Effector memory CD4-positive, alpha-beta T cell (primary cell): ENCODE measurements around the gene SPRR1B.
"Not testable (repeated sequence)": the region's sequence is repeated elsewhere in the genome, so short reads cannot be mapped to it uniquely, and the experiment has no call there.

Experiments used
- DNase-seq, 3 donors: peaks; one replicate each; pipeline ENCODE4 v3.0.0-alpha.2; 2020
- H3K27ac ChIP-seq: 2 replicates; pipeline ENCODE4 v1.7.0; 2013; ENCODE audit warnings: mild to moderate bottlenecking, low read length, moderate library complexity; ENCODE audit not compliant: insufficient read depth, poor library complexity, severe bottlenecking
- H3K27me3 ChIP-seq: replicated peaks from 2 replicates; pipeline ENCODE4 v1.7.0; 2013; ENCODE audit warnings: mild to moderate bottlenecking, low read length; ENCODE audit not compliant: insufficient read depth, control insufficient read depth, poor library complexity, severe bottlenecking
- H3K36me3 ChIP-seq: 2 replicates; pipeline ENCODE4 v1.7.0; 2013; ENCODE audit warnings: mild to moderate bottlenecking, low read length, moderate library complexity; ENCODE audit not compliant: control insufficient read depth, insufficient read depth
- H3K4me1 ChIP-seq: 2 replicates; pipeline ENCODE4 v1.7.0; 2013; ENCODE audit warnings: low read length, mild to moderate bottlenecking; ENCODE audit not compliant: control insufficient read depth, insufficient read depth, poor library complexity, severe bottlenecking
- H3K4me3 ChIP-seq: 2 replicates; pipeline ENCODE4 v1.7.0; 2013; ENCODE audit warnings: low read length, low read depth, mild to moderate bottlenecking; ENCODE audit not compliant: insufficient read depth, poor library complexity, severe bottlenecking
- H3K9me3 ChIP-seq: 2 replicates; pipeline ENCODE4 v1.7.0; 2013; ENCODE audit warnings: mild to moderate bottlenecking, low read length, moderate library complexity; ENCODE audit not compliant: control insufficient read depth

SPRR1B gene

DNA sequence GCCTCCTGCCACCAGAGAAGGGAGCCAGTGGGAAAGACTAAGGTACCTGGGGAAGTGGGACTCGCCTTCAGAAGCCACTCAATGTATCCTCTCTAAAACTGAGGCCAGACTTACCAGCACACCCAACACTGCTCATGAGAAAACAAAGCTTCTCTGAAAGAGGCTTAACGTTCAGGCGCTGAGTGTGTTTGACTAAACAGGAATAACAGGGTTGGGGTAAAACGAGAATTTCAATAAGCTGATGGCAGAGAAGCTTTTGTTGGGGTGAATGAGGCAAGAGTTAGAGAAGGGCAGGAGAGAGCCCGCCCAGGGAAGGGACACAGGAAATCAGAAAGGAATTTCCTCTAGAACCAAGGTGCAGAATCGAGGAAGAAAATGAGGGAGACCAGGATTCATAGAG, 31.2 kb upstream of the SPRR1B start:
- no peak for DNase-seq
- Histone ChIP-seq H3K9me3 (no peaks in the 10 kb centered on the region), H3K4me3 (no peak overlapping the region), H3K27ac (no peak overlapping the region), H3K27me3 (no peaks in the 10 kb centered on the region), H3K4me1 (no peaks in the 10 kb centered on the region), H3K36me3 (no peaks in the 10 kb centered on the region)

- Histone ChIP-seq H3K4me1 (no peaks in the 10 kb centered on the region), H3K9me3 (no peaks in the 10 kb centered on the region), H3K27me3 (no peaks in the 10 kb centered on the region), H3K4me3 (no peak overlapping the region), H3K27ac (no peak overlapping the region), H3K36me3 (no peaks in the 10 kb centered on the region)
- no peak for DNase-seq
Observed at GRCh38 chr1:153000294-153000693, 30.7 kb upstream of the SPRR1B start.

DNA sequence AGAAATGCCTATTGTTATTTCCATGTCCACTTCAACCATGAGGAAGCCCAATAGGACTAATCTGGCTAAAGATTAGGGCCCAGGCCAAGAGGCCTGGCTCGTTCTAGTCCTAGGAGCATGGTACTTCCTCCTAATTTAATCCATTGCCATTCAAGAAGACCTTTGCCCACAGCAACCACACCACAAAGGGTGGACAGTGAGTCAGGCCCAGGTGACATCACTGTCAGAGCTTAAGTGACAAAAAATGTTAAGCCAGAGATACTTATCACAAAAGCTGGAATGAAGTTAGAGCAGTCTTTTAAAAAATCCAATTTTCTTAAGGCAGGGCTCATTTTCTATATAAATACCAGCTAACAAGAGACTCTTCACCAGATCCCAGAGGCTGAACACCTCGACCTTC, 29.6 kb upstream of the SPRR1B start, which contains the start of gene SPRR3:
Gene SPRR3, plus strand, starts transcription at position 368 of the 400 bp plus-strand sequence. CDS start 1,272 bp downstream, outside the sequence.
- H3K9me3 ChIP-seq, result no peaks in the 10 kb centered on the region
- no peaks in the 10 kb centered on the region for H3K27me3 ChIP-seq
- H3K4me1 ChIP-seq, result no peaks in the 10 kb centered on the region
- no peak within 1 kb of the TSS for H3K27ac ChIP-seq
- H3K4me3 ChIP-seq, result no peak within 1 kb of the TSS
- H3K36me3 ChIP-seq, result no peaks in the 10 kb centered on the region
- no peak for DNase-seq

DNA sequence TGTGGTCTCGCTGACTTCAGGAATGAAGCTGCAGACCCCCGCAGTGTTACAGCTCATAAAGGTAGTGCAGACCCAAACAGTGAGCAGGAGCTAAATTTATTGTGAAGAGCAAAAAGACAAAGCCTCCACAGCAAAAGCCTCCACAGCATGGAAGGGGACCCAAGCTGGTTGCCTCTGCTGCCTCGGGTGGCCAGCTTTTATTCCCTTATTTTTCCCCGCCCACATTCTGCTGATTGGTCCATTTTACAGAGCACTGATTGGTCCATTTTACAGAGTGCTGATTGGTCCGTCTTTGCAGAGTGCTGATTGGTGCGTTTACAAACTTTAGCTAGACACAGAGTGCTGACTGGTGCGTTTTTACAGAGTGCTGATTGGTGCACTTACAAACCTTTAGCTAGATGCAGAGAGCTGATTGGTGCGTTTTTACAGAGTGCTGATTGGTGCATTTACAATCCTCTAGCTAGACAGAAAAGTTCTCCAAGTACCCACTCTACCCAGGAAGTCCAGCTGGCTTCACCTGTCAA, 19.7 kb upstream of the SPRR1B start:
- H3K4me3 ChIP-seq, H3K36me3 ChIP-seq, H3K27me3 ChIP-seq, DNase-seq, H3K27ac ChIP-seq, H3K4me1 ChIP-seq, H3K9me3 ChIP-seq: not testable (repeated sequence)

GRCh38 chr1:153021829-153022228, 9.2 kb upstream of the SPRR1B start:
- DNase-seq, H3K4me3 ChIP-seq, H3K9me3 ChIP-seq, H3K36me3 ChIP-seq, H3K4me1 ChIP-seq, H3K27me3 ChIP-seq, H3K27ac ChIP-seq: not testable (repeated sequence)

- H3K27ac ChIP-seq, DNase-seq, H3K4me3 ChIP-seq, H3K27me3 ChIP-seq, H3K4me1 ChIP-seq, H3K36me3 ChIP-seq, H3K9me3 ChIP-seq: not testable (repeated sequence)
Observed at GRCh38 chr1:153022340-153022739, 8.7 kb upstream of the SPRR1B start.

DNA sequence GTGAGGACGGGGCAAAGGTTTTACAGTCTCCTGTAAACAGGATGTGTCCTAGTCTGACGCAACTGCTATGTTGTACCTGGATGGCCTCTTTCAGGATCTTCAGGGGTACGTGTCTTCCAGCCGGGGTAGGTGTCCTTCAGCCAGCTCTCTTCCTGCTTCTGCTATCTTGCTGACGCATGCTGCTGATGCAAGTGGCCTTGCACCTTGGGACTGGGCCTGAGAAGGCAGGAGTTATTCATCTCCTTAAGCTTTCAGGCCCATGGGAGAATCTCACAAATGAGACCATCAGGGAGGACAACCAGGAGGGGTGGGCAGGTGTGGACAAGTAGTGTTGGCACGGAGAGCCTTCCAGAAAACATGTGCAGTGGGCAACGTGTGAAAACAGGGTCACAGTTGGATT, 7.9 kb upstream of the SPRR1B start:
- Histone ChIP-seq H3K36me3 (no peaks in the 10 kb centered on the region), H3K27ac (no peak overlapping the region), H3K4me3 (no peak overlapping the region), H3K9me3 (no peaks in the 10 kb centered on the region), H3K4me1 (no peaks in the 10 kb centered on the region), H3K27me3 (no peaks in the 10 kb centered on the region)
- no peak for DNase-seq

- no peaks in the 10 kb centered on the region for H3K27me3 ChIP-seq
- no peaks in the 10 kb centered on the region for H3K36me3 ChIP-seq
- H3K9me3 ChIP-seq, result no peaks in the 10 kb centered on the region
- H3K27ac ChIP-seq, result no peak overlapping the region
- DNase-seq, result no peak
- no peaks in the 10 kb centered on the region for H3K4me1 ChIP-seq
- H3K4me3 ChIP-seq, result no peak overlapping the region
Observed at GRCh38 chr1:153024413-153024812, 6.6 kb upstream of the SPRR1B start.

DNA sequence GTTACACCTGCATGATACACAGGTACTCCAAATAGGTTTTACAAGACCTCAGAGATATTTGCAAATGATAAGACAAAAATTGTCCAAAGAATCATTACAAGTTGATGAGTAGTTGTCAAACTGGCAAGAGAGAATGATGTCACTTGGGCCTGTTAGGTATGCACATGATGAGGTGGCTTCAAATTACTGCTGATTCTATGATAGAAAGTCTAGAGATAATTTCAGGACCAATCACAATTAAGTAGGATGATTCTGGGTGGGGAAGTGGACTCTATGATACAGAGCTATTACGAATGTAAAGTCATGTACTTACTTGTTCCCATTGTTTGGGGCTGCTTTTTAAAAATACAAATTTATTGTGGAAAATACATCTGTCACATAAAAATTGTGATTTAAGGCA, 5.2 kb upstream of the SPRR1B start:
- no peak for DNase-seq
- H3K27me3 ChIP-seq, result no peaks in the 10 kb centered on the region
- H3K27ac ChIP-seq, result no peak overlapping the region

DNA sequence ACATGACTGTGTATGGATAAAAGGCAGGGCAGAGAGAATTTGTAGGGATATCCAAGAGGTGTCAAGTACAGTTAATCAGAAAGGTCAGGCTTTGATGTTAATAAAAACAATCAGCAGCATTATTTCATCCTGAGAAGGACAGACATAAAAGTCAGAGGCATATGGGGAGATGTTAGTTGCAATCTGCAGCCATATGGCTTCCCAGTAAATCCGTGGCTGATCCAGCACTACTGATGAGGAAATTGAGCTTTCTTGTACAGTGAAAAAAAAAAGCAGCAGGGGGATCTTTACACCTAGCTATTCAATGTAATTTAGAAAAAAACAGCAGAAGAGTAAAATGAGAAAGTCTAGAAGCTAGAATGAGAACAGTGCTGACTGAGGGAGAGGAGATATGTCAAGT, 2.2 kb upstream of the SPRR1B start:
- Histone ChIP-seq H3K27ac (no peak overlapping the region), H3K4me3 (no peak overlapping the region), H3K36me3 (no peaks in the 10 kb centered on the region), H3K27me3 (no peaks in the 10 kb centered on the region), H3K9me3 (no peaks in the 10 kb centered on the region), H3K4me1 (no peaks in the 10 kb centered on the region)
- DNase-seq, result no peak

More for the DNA sequence above, 5.2 kb upstream of the SPRR1B start:
- H3K4me3 ChIP-seq, result no peak overlapping the region
- no peaks in the 10 kb centered on the region for H3K9me3 ChIP-seq
- no peaks in the 10 kb centered on the region for H3K4me1 ChIP-seq
- no peaks in the 10 kb centered on the region for H3K36me3 ChIP-seq

- Histone ChIP-seq H3K9me3 (no peaks in the 10 kb centered on the region), H3K4me3 (no peak overlapping the region), H3K27me3 (no peaks in the 10 kb centered on the region), H3K36me3 (no peaks in the 10 kb centered on the region), H3K27ac (no peak overlapping the region), H3K4me1 (no peaks in the 10 kb centered on the region)
- DNase-seq, result no peak
Observed at GRCh38 chr1:153032073-153032472, 1.1 kb downstream of the SPRR1B start.
